HEK293 (cell line): Measurements from ENCODE around the gene OTUB2.

Source experiments
- BCL11B ChIP-seq: fragments of 450-650 bp; formaldehyde crosslinking; IDR thresholded peaks from 2 replicates; pipeline ENCODE4 v1.5.1; 2016; ENCODE audit warnings: low read depth, missing biosample characterization, missing genetic modification characterization
- GLI4 ChIP-seq: fragments of 450-650 bp; formaldehyde crosslinking; IDR thresholded peaks from 2 replicates; pipeline ENCODE4 v1.5.1; 2016; ENCODE audit warnings: missing biosample characterization, missing genetic modification characterization
- PRDM1 ChIP-seq: fragments of 450-650 bp; formaldehyde crosslinking; IDR thresholded peaks from 2 replicates; pipeline ENCODE4; 2016; ENCODE audit warnings: missing biosample characterization, missing genetic modification characterization
- ZNF24 ChIP-seq: fragments of 450-650 bp; formaldehyde crosslinking; IDR thresholded peaks from 2 replicates; pipeline ENCODE4 v1.5.1; 2016; ENCODE audit warnings: missing biosample characterization, missing genetic modification characterization
- ZNF398 ChIP-seq: fragments of 450-650 bp; formaldehyde crosslinking; IDR thresholded peaks from 2 replicates; pipeline ENCODE4 v1.5.1; 2017; ENCODE audit warnings: missing biosample characterization, missing genetic modification characterization
- TF ChIP-seq, protein P1 (sequence below): fragments of 450-650 bp; formaldehyde crosslinking; IDR thresholded peaks from 2 replicates; pipeline ENCODE4 v1.5.1; 2016; ENCODE audit warnings: missing biosample characterization, missing genetic modification characterization

DNA sequence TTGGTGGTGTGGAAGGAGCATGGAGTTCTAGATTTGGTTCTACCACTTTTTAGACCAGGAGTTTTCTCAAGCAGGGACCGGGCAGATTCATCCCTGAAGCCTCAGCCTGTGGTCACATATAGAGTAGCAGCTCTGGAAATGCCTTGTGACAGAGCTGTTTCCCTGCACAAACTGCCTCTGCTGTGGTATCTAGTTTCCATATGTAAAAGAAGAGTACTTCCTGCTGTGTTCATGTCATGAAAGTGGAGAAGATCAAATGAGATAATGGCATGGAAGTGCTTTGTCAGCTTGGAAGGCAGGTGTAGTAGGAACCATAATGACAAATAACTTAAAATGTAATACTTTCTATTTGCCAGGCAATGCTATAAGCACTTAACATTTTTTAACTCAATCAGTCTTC is 26.1 kb downstream of the OTUB2 start:
- TF ChIP-seq, protein P1, sequence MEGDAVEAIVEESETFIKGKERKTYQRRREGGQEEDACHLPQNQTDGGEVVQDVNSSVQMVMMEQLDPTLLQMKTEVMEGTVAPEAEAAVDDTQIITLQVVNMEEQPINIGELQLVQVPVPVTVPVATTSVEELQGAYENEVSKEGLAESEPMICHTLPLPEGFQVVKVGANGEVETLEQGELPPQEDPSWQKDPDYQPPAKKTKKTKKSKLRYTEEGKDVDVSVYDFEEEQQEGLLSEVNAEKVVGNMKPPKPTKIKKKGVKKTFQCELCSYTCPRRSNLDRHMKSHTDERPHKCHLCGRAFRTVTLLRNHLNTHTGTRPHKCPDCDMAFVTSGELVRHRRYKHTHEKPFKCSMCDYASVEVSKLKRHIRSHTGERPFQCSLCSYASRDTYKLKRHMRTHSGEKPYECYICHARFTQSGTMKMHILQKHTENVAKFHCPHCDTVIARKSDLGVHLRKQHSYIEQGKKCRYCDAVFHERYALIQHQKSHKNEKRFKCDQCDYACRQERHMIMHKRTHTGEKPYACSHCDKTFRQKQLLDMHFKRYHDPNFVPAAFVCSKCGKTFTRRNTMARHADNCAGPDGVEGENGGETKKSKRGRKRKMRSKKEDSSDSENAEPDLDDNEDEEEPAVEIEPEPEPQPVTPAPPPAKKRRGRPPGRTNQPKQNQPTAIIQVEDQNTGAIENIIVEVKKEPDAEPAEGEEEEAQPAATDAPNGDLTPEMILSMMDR (tag by site-specific recombination): no peak
- TF ChIP-seq PRDM1 (tag by site-specific recombination) (no peak), GLI4 (tag by site-specific recombination) (no peak), ZNF24 (tag by site-specific recombination) (no peak), BCL11B (tag by site-specific recombination) (no peak), ZNF398 (tag by site-specific recombination) (no peak)
